HG03064 (cell line): ENCODE results near the gene POT1.

Source experiments
- ATAC-seq: cut with Tn5 transposase; IDR thresholded peaks from one replicate; pipeline ENCODE4 v1.9.1; 2021; ENCODE audit warnings: low read depth; ENCODE audit not compliant: unreplicated experiment

POT1 gene

DNA sequence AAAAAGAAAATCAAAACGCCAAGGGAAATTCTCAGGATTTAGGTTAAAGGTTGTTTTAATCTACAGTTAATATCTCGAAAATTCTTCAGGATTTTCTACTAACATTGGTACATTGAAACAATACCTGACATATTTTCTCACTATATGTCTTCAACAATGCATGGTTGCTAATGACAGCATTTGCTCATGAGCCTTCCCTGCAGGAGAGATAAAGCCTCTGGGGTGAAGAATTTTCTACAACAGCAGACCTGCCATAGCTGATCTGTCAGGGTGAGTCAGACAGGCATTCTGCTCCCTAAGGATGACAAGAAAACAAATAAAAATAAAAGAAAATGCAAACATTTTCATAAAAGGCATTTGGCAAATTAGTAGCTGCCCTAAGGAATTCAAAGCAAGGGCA, 152.4 kb downstream of the POT1 start:
- ATAC-seq: no peak

DNA sequence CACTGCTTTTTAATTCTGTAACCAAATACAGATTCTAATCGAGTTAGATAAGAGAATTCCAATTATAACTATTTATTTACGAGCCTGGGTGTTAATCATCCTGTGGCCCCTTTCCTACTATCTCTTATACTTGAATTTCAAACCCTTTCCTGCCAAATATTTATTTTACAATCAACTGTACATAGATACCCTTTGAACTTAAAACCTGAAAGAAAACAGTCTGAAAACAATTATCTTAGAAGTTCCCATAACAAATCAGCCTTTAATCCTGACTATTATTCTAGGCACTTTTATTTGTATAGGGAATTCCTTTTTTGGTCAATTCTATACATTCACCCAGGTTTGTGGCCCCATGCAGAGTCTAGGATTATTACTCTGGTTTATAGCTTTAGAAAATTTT, 153.5 kb downstream of the POT1 start:
- no peak for ATAC-seq

DNA sequence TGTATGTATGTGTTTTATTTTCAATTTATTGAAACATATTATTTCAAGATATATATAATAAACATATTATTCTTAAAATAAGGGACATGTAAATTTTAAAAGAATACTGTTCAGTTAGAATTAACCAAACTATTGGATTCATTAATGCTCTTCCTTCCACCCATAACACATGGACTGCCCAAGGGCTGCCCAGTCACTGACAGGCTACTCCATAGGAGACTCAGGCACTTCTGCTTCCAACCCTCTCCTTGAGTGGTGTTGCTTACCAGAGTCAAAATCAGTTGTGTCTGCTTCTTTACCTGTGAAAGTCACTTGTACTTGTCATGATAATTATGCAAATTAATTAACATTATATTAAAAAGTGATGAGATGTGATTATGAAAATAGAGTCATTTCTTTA, 154.2 kb downstream of the POT1 start:
- no peak for ATAC-seq

DNA sequence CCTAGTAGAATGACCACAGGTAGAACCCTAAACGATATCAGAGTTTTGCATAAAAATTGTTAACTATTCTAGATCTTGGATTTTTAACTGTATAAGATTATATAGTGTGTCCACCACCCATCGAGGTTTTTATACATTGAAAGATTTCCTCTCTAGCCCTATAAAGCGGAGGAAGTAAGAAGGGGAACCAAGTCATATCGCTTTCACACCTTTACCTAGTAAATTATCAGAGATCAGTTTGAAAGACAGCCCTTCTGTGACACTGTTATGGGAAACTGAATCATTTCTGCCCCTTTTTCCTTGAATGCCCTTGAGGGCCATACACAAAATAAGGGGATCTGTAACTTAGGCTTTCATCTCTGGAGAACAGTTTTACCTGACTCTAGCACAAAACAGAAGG, 155.7 kb downstream of the POT1 start:
- ATAC-seq: no peak

DNA sequence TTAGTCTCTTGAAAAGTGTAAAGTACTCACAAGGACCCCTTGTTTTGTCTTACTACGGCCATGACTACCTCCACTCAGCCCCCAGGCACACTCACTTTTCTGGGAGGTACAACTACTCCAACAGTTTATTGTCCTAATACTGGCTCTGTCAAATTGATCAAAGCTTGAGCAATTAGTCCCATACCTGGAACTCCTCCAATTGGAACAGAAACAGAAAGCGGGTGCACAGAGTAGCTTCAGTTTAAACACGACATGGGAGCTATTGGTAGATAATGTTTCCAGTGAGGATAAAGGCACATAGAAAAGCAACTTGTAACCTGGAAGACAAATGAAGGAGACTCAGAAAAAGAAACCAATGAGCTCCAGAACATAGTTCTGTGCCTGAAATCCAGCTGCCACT, 156.3 kb downstream of the POT1 start:
- ATAC-seq: no peak
